ENCODE results near the gene C2orf49.

The C2orf49 gene

DNA sequence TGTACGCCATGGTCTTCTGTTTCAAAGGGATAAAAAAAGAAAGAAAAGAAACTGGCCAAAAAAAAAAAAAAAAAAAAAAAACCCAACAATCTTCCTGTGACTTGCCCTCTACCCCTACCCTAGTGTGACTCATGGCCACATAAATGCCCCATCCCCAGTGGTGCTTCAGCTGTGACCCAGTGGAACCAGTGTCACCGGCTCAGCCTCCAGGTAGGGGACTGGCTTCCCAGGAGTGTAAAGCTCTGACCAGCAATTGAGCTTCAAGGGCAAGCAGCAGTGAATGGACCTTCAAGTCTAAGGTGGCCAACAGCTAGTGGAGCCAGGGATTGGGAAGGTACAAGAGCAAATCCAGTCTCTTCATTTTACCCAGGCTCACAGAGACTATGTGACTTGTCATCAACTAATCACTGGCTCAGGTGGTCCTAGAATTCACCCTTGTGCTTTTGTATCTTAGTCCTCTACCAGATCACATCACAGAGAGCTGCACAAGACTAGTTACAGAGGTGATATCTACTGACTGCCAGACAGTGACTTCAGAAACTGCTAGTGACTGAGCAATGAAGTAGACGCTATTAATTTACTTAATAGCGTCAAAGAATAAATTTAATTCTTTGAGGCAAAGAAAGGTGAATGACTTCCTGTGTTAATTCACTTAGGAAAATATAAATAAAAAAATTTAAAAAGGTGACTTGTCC, 6.5 kb upstream of the C2orf49 start:
- WGBS (ENCODE audit: extremely low coverage, insufficient coverage, insufficient read length) = no CpG with 5 or more reads among the region's 4 CpGs
- H2BK12ac ChIP-seq (ENCODE audit: low read length) = no peak overlapping the region
- DNase-seq = peak; percentile 77 to 89
- no peak overlapping the region for H4K91ac ChIP-seq (ENCODE audit: low read depth, low read length)
- no peak overlapping the region for H3K14ac ChIP-seq (ENCODE audit: low read length)
- no peaks in the 10 kb centered on the region for H3K27me3 ChIP-seq (ENCODE audit: insufficient read depth, low read length)
- H3K4ac ChIP-seq (ENCODE audit: low read depth, low read length) = no peak overlapping the region
- peaks cover 0 to 4% of the 10 kb centered on the region in 2 experiments for H3K36me3 ChIP-seq (ENCODE audit: control insufficient read depth in 1 of 2, insufficient read depth in 2 of 2, low read length in 2 of 2)
- no peak overlapping the region for H2BK120ac ChIP-seq (ENCODE audit: insufficient read depth, low read length, poor library complexity)
- H4K12ac ChIP-seq (ENCODE audit: low read depth, low read length) = no peak overlapping the region
- H3K4me3 ChIP-seq (ENCODE audit: low read depth, low read length) = no peak overlapping the region
- H3K27ac ChIP-seq (ENCODE audit: low read depth, low read length) = peak overlapping the region; percentile 87
- H3K9ac ChIP-seq (ENCODE audit: low read length) = no peak overlapping the region
- H3K23ac ChIP-seq (ENCODE audit: low read length) = peak overlapping the region; percentile 62
- no peak overlapping the region for H3K18ac ChIP-seq (ENCODE audit: low read length)
- no peak overlapping the region for H2AFZ ChIP-seq (ENCODE audit: insufficient read depth, low read length, poor library complexity)
- peaks cover 16% of the 10 kb centered on the region for H3K79me2 ChIP-seq (ENCODE audit: control insufficient read depth, insufficient read depth, low read length, poor library complexity)
- H3K4me2 ChIP-seq (ENCODE audit: low read length) = no peak overlapping the region
- peak overlapping the region; percentile 6 for H4K8ac ChIP-seq (ENCODE audit: low read depth, low read length)
- peaks cover 12% of the 10 kb centered on the region for H3K79me1 ChIP-seq (ENCODE audit: low read length)
- peaks cover 9 to 20% of the 10 kb centered on the region in 2 experiments for H3K4me1 ChIP-seq (ENCODE audit: control insufficient read depth in 1 of 2, insufficient read depth in 2 of 2, low read length in 2 of 2)
- H3K9me3 ChIP-seq (ENCODE audit: insufficient read depth, low read depth, low read length) = no peaks in the 10 kb centered on the region
- peak overlapping the region; percentile 65 for H2BK5ac ChIP-seq (ENCODE audit: low read depth, low read length, poor library complexity)
- H2AK5ac ChIP-seq (ENCODE audit: low read length) = no peak overlapping the region

DNA sequence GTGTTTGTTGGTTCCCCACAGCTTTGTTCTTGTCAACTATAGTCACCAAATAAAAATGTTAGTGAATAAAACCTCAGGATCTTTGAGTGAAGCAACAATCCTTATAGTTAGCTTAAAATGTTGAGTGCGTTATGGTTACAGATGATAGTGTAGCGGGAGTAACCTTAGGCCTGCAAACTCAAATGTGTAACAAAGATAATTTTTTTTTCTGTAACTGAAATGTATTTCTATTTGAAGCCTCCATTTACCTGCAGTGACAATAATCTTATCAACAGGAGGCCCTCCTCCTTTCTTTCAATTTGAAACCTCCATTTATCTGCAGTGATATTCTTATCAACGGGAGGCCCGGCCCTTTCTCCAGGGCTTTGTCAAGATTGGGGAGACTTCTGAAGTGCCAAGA, 3.1 kb upstream of the C2orf49 start:
- H3K4ac ChIP-seq (ENCODE audit: low read depth, low read length) = no peak overlapping the region
- H3K4me2 ChIP-seq (ENCODE audit: low read length) = no peak overlapping the region
- no peak overlapping the region for H2BK12ac ChIP-seq (ENCODE audit: low read length)
- peaks cover 2 to 9% of the 10 kb centered on the region in 2 experiments for H3K4me1 ChIP-seq (ENCODE audit: control insufficient read depth in 1 of 2, insufficient read depth in 2 of 2, low read length in 2 of 2)
- no peak overlapping the region for H2AK5ac ChIP-seq (ENCODE audit: low read length)
- no peak overlapping the region for H3K4me3 ChIP-seq (ENCODE audit: low read depth, low read length)
- H3K79me1 ChIP-seq (ENCODE audit: low read length) = peaks cover 13% of the 10 kb centered on the region
- H3K79me2 ChIP-seq (ENCODE audit: control insufficient read depth, insufficient read depth, low read length, poor library complexity) = peaks cover 13% of the 10 kb centered on the region
- no peak overlapping the region for H2AFZ ChIP-seq (ENCODE audit: insufficient read depth, low read length, poor library complexity)
- H3K18ac ChIP-seq (ENCODE audit: low read length) = no peak overlapping the region
- no peak overlapping the region for H2BK120ac ChIP-seq (ENCODE audit: insufficient read depth, low read length, poor library complexity)
- H3K14ac ChIP-seq (ENCODE audit: low read length) = no peak overlapping the region
- H3K27ac ChIP-seq (ENCODE audit: low read depth, low read length) = no peak overlapping the region
- no peak overlapping the region for H3K23ac ChIP-seq (ENCODE audit: low read length)
- no peaks in the 10 kb centered on the region for H3K9me3 ChIP-seq (ENCODE audit: insufficient read depth, low read depth, low read length)
- WGBS (ENCODE audit: extremely low coverage, insufficient coverage, insufficient read length) = no CpG with 5 or more reads among the region's 4 CpGs
- no peak overlapping the region for H2BK5ac ChIP-seq (ENCODE audit: low read depth, low read length, poor library complexity)
- H4K12ac ChIP-seq (ENCODE audit: low read depth, low read length) = no peak overlapping the region
- DNase-seq = no peak
- no peak overlapping the region for H4K91ac ChIP-seq (ENCODE audit: low read depth, low read length)
- H3K36me3 ChIP-seq (ENCODE audit: control insufficient read depth in 1 of 2, insufficient read depth in 2 of 2, low read length in 2 of 2) = peaks cover 0 to 3% of the 10 kb centered on the region in 2 experiments
- no peaks in the 10 kb centered on the region for H3K27me3 ChIP-seq (ENCODE audit: insufficient read depth, low read length)
- no peak overlapping the region for H3K9ac ChIP-seq (ENCODE audit: low read length)
- H4K8ac ChIP-seq (ENCODE audit: low read depth, low read length) = no peak overlapping the region

DNA sequence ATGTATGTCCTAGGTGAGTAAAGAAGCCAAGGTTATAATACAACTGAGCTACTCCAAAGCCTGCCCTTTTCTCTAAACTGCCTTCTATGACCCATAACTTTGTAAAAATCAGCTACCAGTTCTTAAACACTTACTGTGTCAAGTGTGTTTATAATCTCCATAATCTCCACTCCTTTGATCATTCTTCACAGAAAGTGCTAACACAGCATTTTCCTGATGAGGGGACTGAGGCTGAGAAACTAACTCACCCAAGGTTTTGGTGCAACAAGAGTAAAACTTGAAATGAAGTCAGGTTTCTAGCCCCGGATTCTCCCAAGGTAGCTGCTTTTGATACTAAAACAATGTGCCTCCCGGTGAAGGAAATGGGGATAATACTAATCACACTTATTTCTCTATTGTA, 1.9 kb upstream of the C2orf49 start:
- Histone ChIP-seq H2BK120ac (ENCODE audit: insufficient read depth, low read length, poor library complexity) (no peak overlapping the region), H4K12ac (ENCODE audit: low read depth, low read length) (no peak overlapping the region), H2BK5ac (ENCODE audit: low read depth, low read length, poor library complexity) (no peak overlapping the region), H3K79me2 (ENCODE audit: control insufficient read depth, insufficient read depth, low read length, poor library complexity) (peaks cover 8% of the 10 kb centered on the region), H3K27ac (ENCODE audit: low read depth, low read length) (no peak overlapping the region), H3K4me2 (ENCODE audit: low read length) (no peak overlapping the region), H3K23ac (ENCODE audit: low read length) (no peak overlapping the region), H4K91ac (ENCODE audit: low read depth, low read length) (no peak overlapping the region), H3K4ac (ENCODE audit: low read depth, low read length) (no peak overlapping the region), H3K9me3 (ENCODE audit: insufficient read depth, low read depth, low read length) (no peaks in the 10 kb centered on the region), H3K79me1 (ENCODE audit: low read length) (peaks cover 7% of the 10 kb centered on the region), H2BK12ac (ENCODE audit: low read length) (no peak overlapping the region), H3K36me3 (ENCODE audit: control insufficient read depth in 1 of 2, insufficient read depth in 2 of 2, low read length in 2 of 2) (peaks cover 0 to 8% of the 10 kb centered on the region in 2 experiments), H3K14ac (ENCODE audit: low read length) (no peak overlapping the region), H2AK5ac (ENCODE audit: low read length) (no peak overlapping the region), H3K18ac (ENCODE audit: low read length) (no peak overlapping the region), H3K4me3 (ENCODE audit: low read depth, low read length) (no peak overlapping the region), H3K27me3 (ENCODE audit: insufficient read depth, low read length) (no peaks in the 10 kb centered on the region), H3K9ac (ENCODE audit: low read length) (no peak overlapping the region), H3K4me1 (ENCODE audit: control insufficient read depth in 1 of 2, insufficient read depth in 2 of 2, low read length in 2 of 2) (peaks cover 2 to 5% of the 10 kb centered on the region in 2 experiments), H2AFZ (ENCODE audit: insufficient read depth, low read length, poor library complexity) (no peak overlapping the region), H4K8ac (ENCODE audit: low read depth, low read length) (no peak overlapping the region)
- no CpG with 5 or more reads among the region's 2 CpGs for WGBS (ENCODE audit: extremely low coverage, insufficient coverage, insufficient read length)
- DNase-seq = no peak

DNA sequence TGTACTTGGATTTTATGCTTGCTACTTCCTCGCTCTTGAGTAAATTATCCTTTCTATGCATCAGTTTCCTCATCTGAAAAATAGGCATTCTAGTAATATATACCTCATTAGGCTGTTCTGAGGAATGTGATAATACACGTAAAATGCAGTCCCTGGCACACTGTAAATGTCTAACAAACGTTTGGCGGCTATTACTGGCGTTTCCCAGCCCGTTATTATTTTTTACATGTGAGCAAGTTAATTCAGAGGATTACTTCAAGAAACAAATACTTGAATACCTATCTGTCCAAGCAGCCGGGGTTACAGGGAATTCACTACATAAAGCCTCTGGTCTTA, 586 bp upstream of the C2orf49 start:
- no peak for DNase-seq
- peak overlapping the region; percentile 93 for H3K4me2 ChIP-seq (ENCODE audit: low read length)
- H3K4ac ChIP-seq (ENCODE audit: low read depth, low read length) = no peak overlapping the region
- H3K27ac ChIP-seq (ENCODE audit: low read depth, low read length) = peak overlapping the region; percentile 91
- no peak overlapping the region for H2BK5ac ChIP-seq (ENCODE audit: low read depth, low read length, poor library complexity)
- no peaks in the 10 kb centered on the region for H3K9me3 ChIP-seq (ENCODE audit: insufficient read depth, low read depth, low read length)
- peak overlapping the region; percentile 73 for H2AK5ac ChIP-seq (ENCODE audit: low read length)
- H3K23ac ChIP-seq (ENCODE audit: low read length) = no peak overlapping the region
- no peak overlapping the region for H2AFZ ChIP-seq (ENCODE audit: insufficient read depth, low read length, poor library complexity)
- peaks cover 2 to 13% of the 10 kb centered on the region in 2 experiments for H3K36me3 ChIP-seq (ENCODE audit: control insufficient read depth in 1 of 2, insufficient read depth in 2 of 2, low read length in 2 of 2)
- H3K14ac ChIP-seq (ENCODE audit: low read length) = peak overlapping the region; percentile 65
- peaks cover 8% of the 10 kb centered on the region for H3K79me2 ChIP-seq (ENCODE audit: control insufficient read depth, insufficient read depth, low read length, poor library complexity)
- H4K91ac ChIP-seq (ENCODE audit: low read depth, low read length) = peak overlapping the region; percentile 31
- H3K27me3 ChIP-seq (ENCODE audit: insufficient read depth, low read length) = no peaks in the 10 kb centered on the region
- H3K18ac ChIP-seq (ENCODE audit: low read length) = no peak overlapping the region
- H4K8ac ChIP-seq (ENCODE audit: low read depth, low read length) = peak overlapping the region; percentile 90
- peaks cover 7% of the 10 kb centered on the region for H3K79me1 ChIP-seq (ENCODE audit: low read length)
- peak overlapping the region; percentile 88 for H3K9ac ChIP-seq (ENCODE audit: low read length)
- peaks cover 0 to 1% of the 10 kb centered on the region in 2 experiments for H3K4me1 ChIP-seq (ENCODE audit: control insufficient read depth in 1 of 2, insufficient read depth in 2 of 2, low read length in 2 of 2)
- H4K12ac ChIP-seq (ENCODE audit: low read depth, low read length) = peak overlapping the region; percentile 46
- H2BK12ac ChIP-seq (ENCODE audit: low read length) = no peak overlapping the region
- H2BK120ac ChIP-seq (ENCODE audit: insufficient read depth, low read length, poor library complexity) = no peak overlapping the region
- H3K4me3 ChIP-seq (ENCODE audit: low read depth, low read length) = peak overlapping the region; percentile 89
- no CpG with 5 or more reads among the region's 7 CpGs for WGBS (ENCODE audit: extremely low coverage, insufficient coverage, insufficient read length)
